Astrocyte (in vitro differentiated cells and primary cell): ENCODE measurements around the gene SUSD6. TPM values are rescaled to one million over a fixed set of nuclear protein-coding genes. Genes with fewer than 3 reads are reported as not detected.

Experiments
- DNase-seq: peaks from one replicate; pipeline ENCODE4 v3.0.0-alpha.2; 2010; ENCODE audit warnings: low read depth
- FAIRE-seq: peaks from 2 replicates; lab custom pipeline; 2011; peaks lifted over from hg19 to GRCh38; lab: Jason Lieb, UNC
- H2AFZ ChIP-seq: 2 replicates; pipeline ENCODE4 v1.6.0; 2012; ENCODE audit warnings: low read depth, low read length, inconsistent platforms
- H3K27ac ChIP-seq: 2 replicates; pipeline ENCODE4 v1.5.1; 2011; ENCODE audit warnings: low read depth, low read length, inconsistent platforms
- H3K27me3 ChIP-seq: 2 replicates; pipeline ENCODE4 v1.6.0; 2011; ENCODE audit warnings: low read length, inconsistent platforms; ENCODE audit not compliant: insufficient read depth
- H3K36me3 ChIP-seq: 2 replicates; pipeline ENCODE4 v1.5.1; 2011; ENCODE audit warnings: low read length, inconsistent platforms; ENCODE audit not compliant: insufficient read depth
- H3K4me1 ChIP-seq: 2 replicates; pipeline ENCODE4 v1.5.1; 2011; ENCODE audit warnings: low read length, inconsistent platforms; ENCODE audit not compliant: insufficient read depth
- H3K4me2 ChIP-seq: 2 replicates; pipeline ENCODE4 v1.6.0; 2012; ENCODE audit warnings: low read length, inconsistent platforms
- H3K4me3 ChIP-seq: 2 replicates; pipeline ENCODE4 v1.5.1; 2011; ENCODE audit warnings: low read depth, mild to moderate bottlenecking, low read length, inconsistent platforms; ENCODE audit not compliant: insufficient read depth
- H3K79me2 ChIP-seq: 2 replicates; pipeline ENCODE4 v1.6.0; 2012; ENCODE audit warnings: mild to moderate bottlenecking, low read length, inconsistent platforms; ENCODE audit not compliant: insufficient read depth
- H3K9ac ChIP-seq: 2 replicates; pipeline ENCODE4 v1.6.0; 2012; ENCODE audit warnings: mild to moderate bottlenecking, low read length, inconsistent platforms
- H3K9me3 ChIP-seq: 2 replicates; pipeline ENCODE4 v1.5.1; 2012; ENCODE audit warnings: low read depth, mild to moderate bottlenecking, low read length, inconsistent platforms; ENCODE audit not compliant: insufficient read depth
- H4K20me1 ChIP-seq: 2 replicates; pipeline ENCODE4 v1.6.0; 2012; ENCODE audit warnings: low read length, inconsistent platforms; ENCODE audit not compliant: insufficient read depth
- H3K27ac Mint-ChIP-seq: one replicate; pipeline ENCODE4 v1.8.0; 2021; ENCODE audit warnings: mild to moderate bottlenecking, mixed read lengths; ENCODE audit not compliant: unreplicated experiment
- H3K27me3 Mint-ChIP-seq: one replicate; pipeline ENCODE4 v1.8.0; 2021; ENCODE audit warnings: low read depth, mixed read lengths; ENCODE audit not compliant: unreplicated experiment
- H3K36me3 Mint-ChIP-seq: one replicate; pipeline ENCODE4 v1.8.0; 2021; ENCODE audit warnings: low read depth, mixed read lengths; ENCODE audit not compliant: unreplicated experiment
- H3K4me1 Mint-ChIP-seq: one replicate; pipeline ENCODE4 v1.8.0; 2021; ENCODE audit warnings: low read depth, mixed read lengths; ENCODE audit not compliant: unreplicated experiment
- H3K4me3 Mint-ChIP-seq: one replicate; pipeline ENCODE4 v1.8.0; 2021; ENCODE audit warnings: mild to moderate bottlenecking, moderate library complexity, mixed read lengths; ENCODE audit not compliant: unreplicated experiment
- H3K9me3 Mint-ChIP-seq: one replicate; pipeline ENCODE4 v1.8.0; 2021; ENCODE audit warnings: mild to moderate bottlenecking, mixed read lengths; ENCODE audit not compliant: unreplicated experiment
- CTCF ChIP-seq: IDR thresholded peaks from 2 replicates; pipeline ENCODE4 v1.5.1; 2011; ENCODE audit warnings: low read depth, mild to moderate bottlenecking, inconsistent platforms, low read length, moderate library complexity; ENCODE audit not compliant: insufficient read depth
- EZH2 ChIP-seq: IDR thresholded peaks from 2 replicates; pipeline ENCODE4 v1.6.1; 2012; ENCODE audit warnings: mild to moderate bottlenecking, low read length, inconsistent platforms; ENCODE audit not compliant: insufficient read depth
- total RNA-seq: library from RNA; stranded (reverse); gene quantifications from 2 replicates; pipeline ENCODE4 v1.2.1, GENCODE V29; 2021

Gene SUSD6
- total RNA-seq, 1 donor from 2014 or later: 25.6 TPM

- H4K20me1 ChIP-seq: no peaks in the 10 kb centered on the region
- DNase-seq: no peak
- H3K4me3 ChIP-seq: no peak overlapping the region
- H3K79me2 ChIP-seq: no peaks in the 10 kb centered on the region
- H3K4me2 ChIP-seq: peak overlapping the region; percentile 54
- H3K27me3 Mint-ChIP-seq: peaks cover 70% of the 10 kb centered on the region
- H3K4me3 Mint-ChIP-seq: no peak overlapping the region
- H3K4me1 ChIP-seq: peaks cover 3% of the 10 kb centered on the region
- peaks cover 2% of the 10 kb centered on the region for H3K9me3 Mint-ChIP-seq
- H3K27ac Mint-ChIP-seq: no peak overlapping the region
- FAIRE-seq: no peak
- peaks cover 3% of the 10 kb centered on the region for H3K4me1 Mint-ChIP-seq
- no peak for TF ChIP-seq CTCF
- peak; percentile 64 for TF ChIP-seq EZH2
- H3K36me3 Mint-ChIP-seq: peaks cover 2% of the 10 kb centered on the region
- no peak overlapping the region for H2AFZ ChIP-seq
- no peak overlapping the region for H3K27ac ChIP-seq
- peaks cover 71% of the 10 kb centered on the region for H3K27me3 ChIP-seq
- H3K9me3 ChIP-seq: no peaks in the 10 kb centered on the region
- H3K9ac ChIP-seq: no peak overlapping the region
- H3K36me3 ChIP-seq: no peaks in the 10 kb centered on the region
Measured at GRCh38 chr14:69571449-69572029, 39.9 kb upstream of the SUSD6 start.

- Histone ChIP-seq H3K4me1 (peaks cover 3% of the 10 kb centered on the region), H3K9me3 (no peaks in the 10 kb centered on the region), H3K36me3 (no peaks in the 10 kb centered on the region), H3K27me3 (peaks cover 67% of the 10 kb centered on the region), H3K4me2 (peak overlapping the region; percentile 54), H3K79me2 (no peaks in the 10 kb centered on the region), H3K27ac (no peak overlapping the region), H2AFZ (peak overlapping the region; percentile 34), H3K9ac (no peak overlapping the region), H3K4me3 (no peak overlapping the region), H4K20me1 (no peaks in the 10 kb centered on the region)
- peaks cover 69% of the 10 kb centered on the region for H3K27me3 Mint-ChIP-seq
- peaks cover 3% of the 10 kb centered on the region for H3K4me1 Mint-ChIP-seq
- FAIRE-seq (no peak), DNase-seq (no peak)
- TF ChIP-seq CTCF (no peak), EZH2 (peak; percentile 56)
- peaks cover 2% of the 10 kb centered on the region for H3K36me3 Mint-ChIP-seq
- peaks cover 2% of the 10 kb centered on the region for H3K9me3 Mint-ChIP-seq
- H3K4me3 Mint-ChIP-seq: no peak overlapping the region
- H3K27ac Mint-ChIP-seq: no peak overlapping the region
Measured at GRCh38 chr14:69572030-69572840, 39.2 kb upstream of the SUSD6 start.

GRCh38 chr14:69572841-69573135 lies 38.6 kb upstream of the SUSD6 start:
- peaks cover 64% of the 10 kb centered on the region for H3K27me3 Mint-ChIP-seq

More at GRCh38 chr14:69572841-69573135, 38.6 kb upstream of the SUSD6 start:
- Histone ChIP-seq H3K9me3 (no peaks in the 10 kb centered on the region), H3K9ac (no peak overlapping the region), H3K4me1 (peaks cover 3% of the 10 kb centered on the region), H3K27ac (no peak overlapping the region), H3K4me3 (no peak overlapping the region), H3K79me2 (no peaks in the 10 kb centered on the region), H3K27me3 (peaks cover 62% of the 10 kb centered on the region), H4K20me1 (no peaks in the 10 kb centered on the region), H3K4me2 (no peak overlapping the region), H2AFZ (no peak overlapping the region), H3K36me3 (no peaks in the 10 kb centered on the region)
- Mint-ChIP-seq H3K27ac (no peak overlapping the region), H3K9me3 (peaks cover 2% of the 10 kb centered on the region), H3K4me3 (no peak overlapping the region), H3K36me3 (peaks cover 2% of the 10 kb centered on the region), H3K4me1 (peaks cover 3% of the 10 kb centered on the region)
- TF ChIP-seq EZH2: no peak
- TF ChIP-seq CTCF: no peak
- DNase-seq: no peak
- no peak for FAIRE-seq
